ENCODE results near the gene CPS1.

- no peak for TF ChIP-seq CTCF (IDR thresholded peaks at IDR 0.05)
- no peak for TF ChIP-seq POLR2A (IDR thresholded peaks at IDR 0.05)
Observed at GRCh38 chr2:210523650-210524289, 32.6 kb upstream of the CPS1 start.

Data from uterus (tissue), 2 donors.